GM18499 (cell line): Measurements from ENCODE around the gene CCDC148.
A peak's percentile ranks its signal among the peaks of the same experiment; 100 is the strongest.
"Not testable (repeated sequence)": the region's sequence is repeated elsewhere in the genome, so short reads cannot be mapped to it uniquely, and the experiment has no call there.

Source experiments
- ATAC-seq: cut with Tn5 transposase; IDR thresholded peaks from one replicate; pipeline ENCODE4 v1.9.1; 2021; ENCODE audit warnings: moderate number of reproducible peaks; ENCODE audit not compliant: insufficient read depth, unreplicated experiment

CCDC148 gene

GRCh38 chr2:158380746-158381145, 75.8 kb downstream of the CCDC148 start:
- no peak for ATAC-seq

- ATAC-seq, result no peak
These were observed 77.6 kb downstream of the CCDC148 start for GRCh38 chr2:158378926-158379325.

GRCh38 chr2:158366342-158366741, 90.2 kb downstream of the CCDC148 start:
- ATAC-seq, result no peak

- no peak for ATAC-seq
These were observed 96.7 kb downstream of the CCDC148 start for GRCh38 chr2:158359846-158360245.

GRCh38 chr2:158357699-158358098, 98.9 kb downstream of the CCDC148 start:
- no peak for ATAC-seq

- ATAC-seq, result no peak
These were observed 99.4 kb downstream of the CCDC148 start for GRCh38 chr2:158357122-158357521.

- not testable (repeated sequence) for ATAC-seq
These were observed 105.1 kb downstream of the CCDC148 start for GRCh38 chr2:158351466-158351816.

GRCh38 chr2:158350751-158351465, 105.6 kb downstream of the CCDC148 start:
- ATAC-seq, result not testable (repeated sequence)

- ATAC-seq, result no peak
These were observed 110.5 kb downstream of the CCDC148 start for GRCh38 chr2:158346032-158346431.

GRCh38 chr2:158339513-158339912, 117.0 kb downstream of the CCDC148 start:
- ATAC-seq, result no peak

GRCh38 chr2:158337018-158337417, 119.5 kb downstream of the CCDC148 start:
- ATAC-seq, result no peak

GRCh38 chr2:158331799-158332198, 124.8 kb downstream of the CCDC148 start:
- not testable (repeated sequence) for ATAC-seq

- no peak for ATAC-seq
These were observed 130.7 kb downstream of the CCDC148 start for GRCh38 chr2:158325782-158326340.

- no peak for ATAC-seq
These were observed 131.3 kb downstream of the CCDC148 start for GRCh38 chr2:158325031-158325781.

- ATAC-seq, result no peak
These were observed 133.2 kb downstream of the CCDC148 start for GRCh38 chr2:158323381-158323780.

GRCh38 chr2:158321264-158321663, 135.3 kb downstream of the CCDC148 start:
- no peak for ATAC-seq

GRCh38 chr2:158319269-158319668, 137.3 kb downstream of the CCDC148 start:
- ATAC-seq, result no peak

- ATAC-seq, result peak; percentile 56
These were observed 138.9 kb downstream of the CCDC148 start for GRCh38 chr2:158317642-158318041.

GRCh38 chr2:158315803-158316414, 140.6 kb downstream of the CCDC148 start:
- ATAC-seq, result no peak

GRCh38 chr2:158315000-158315399, 141.6 kb downstream of the CCDC148 start:
- no peak for ATAC-seq

- ATAC-seq, result no peak
These were observed 142.8 kb downstream of the CCDC148 start for GRCh38 chr2:158313734-158314133.
